ENCODE results near the gene SNN. TPM values are rescaled to one million over a fixed set of nuclear protein-coding genes. Genes with fewer than 3 reads are reported as not detected.

SNN gene
- total and polyA plus RNA-seq, 2 of the 8 experiments (the other 6 are each of a cell fraction or from before 2014, with no cell fraction given), result 37.4 to 66.9 TPM

GRCh38 chr16:11649276-11649675 is 19.0 kb upstream of the SNN start:
- H3K79me2 ChIP-seq (ENCODE audit: control insufficient read depth in 1 of 2, insufficient read depth in 2 of 2, low read length in 2 of 2), result no peaks in the 10 kb centered on the region
- H3K4me3 ChIP-seq (ENCODE audit: extremely low read depth in 1 of 4, insufficient read depth in 2 of 4, low read depth in 3 of 4, low read length in 4 of 4), result no peak overlapping the region
- ChIA-PET POLR2A (ENCODE audit: partially characterized antibody) (interaction anchor here (0.8 to 2.2 kb wide), 2 partner anchors 13 to 18 kb away, joined by 3 to 5 read pairs; no protein-coding TSS in a partner anchor), CTCF (ENCODE audit: partially characterized antibody) (interaction anchor here (0.6 to 2.4 kb wide), 6 partner anchors 8 to 242 kb away, joined by 3 to 8 read pairs (median 4); no protein-coding TSS in a partner anchor)
- WGBS, 2 experiments (ENCODE audit: extremely low coverage in 1 of 2, insufficient coverage in 1 of 2, insufficient read length in 1 of 2, insufficient replicate concordance in 2 of 2, low coverage in 1 of 2, low lambda C conversion rate in 2 of 2, missing lambda C conversion rate in 1 of 2), result 84% methylated on average over 7 of the region's 7 CpGs; no CpG with 5 or more reads in 1 of the 2 experiments
- H4K91ac ChIP-seq (replicated peaks; ENCODE audit: insufficient read length, low read length), result no peak overlapping the region
- no peaks in the 10 kb centered on the region for H3K36me3 ChIP-seq (ENCODE audit: control insufficient read depth in 2 of 4, insufficient read depth in 4 of 4, low read length in 3 of 4)
- no peak overlapping the region for H2BK20ac ChIP-seq (ENCODE audit: low read length)
- H3K14ac ChIP-seq (ENCODE audit: insufficient read length), result no peak overlapping the region
- H3K18ac ChIP-seq (ENCODE audit: extremely low read depth, low read length), result no peak overlapping the region
- no peak overlapping the region for H2AK5ac ChIP-seq (ENCODE audit: low read depth, low read length)
- TF ChIP-seq KDM5A (IDR thresholded peaks at IDR 0.05; ENCODE audit: low read length) (no peak), RAD21 (IDR thresholded peaks at IDR 0.05 in 1 of 2, conservative IDR thresholded peaks at IDR 0.05 in 1 of 2; ENCODE audit: low read depth in 2 of 2, low read length in 2 of 2) (no peak), E2F6 (IDR thresholded peaks at IDR 0.05) (no peak), POLR2A (IDR thresholded peaks at IDR 0.05; ENCODE audit: control extremely low read depth in 1 of 2, low read depth in 2 of 2, low read length in 2 of 2) (no peak), CTCF (IDR thresholded peaks at IDR 0.05; ENCODE audit: control extremely low read depth in 1 of 3, insufficient read depth in 1 of 3, low read depth in 1 of 3, low read length in 3 of 3) (no peak), EGR1 (IDR thresholded peaks at IDR 0.05; ENCODE audit: borderline replicate concordance, low read depth, low read length) (no peak)
- H3K9me3 ChIP-seq (ENCODE audit: insufficient read depth in 2 of 2, low read depth in 1 of 2, low read length in 1 of 2), result no peaks in the 10 kb centered on the region
- no peak overlapping the region for H4K5ac ChIP-seq (ENCODE audit: insufficient read length, low read depth, low read length)
- H3K9ac ChIP-seq (replicated peaks in 1 of 4; ENCODE audit: extremely low read depth in 1 of 4, low read depth in 3 of 4, low read length in 3 of 4), result no peak overlapping the region
- no peak overlapping the region for H3K56ac ChIP-seq (replicated peaks; ENCODE audit: insufficient read length, low read depth, low read length)
- no peak overlapping the region for H4K8ac ChIP-seq (ENCODE audit: extremely low read depth, insufficient read depth, low read length)
- FAIRE-seq (no peak), DNase-seq (ENCODE audit: low read depth in 1 of 2, low spot score in 2 of 2) (no peak)
- H3K23me2 ChIP-seq (ENCODE audit: low read depth, low read length), result no peaks in the 10 kb centered on the region
- H3K4me2 ChIP-seq (ENCODE audit: insufficient read depth in 1 of 2, low read depth in 2 of 2, low read length in 2 of 2), result no peak overlapping the region
- H2BK15ac ChIP-seq (ENCODE audit: low read length), result no peak overlapping the region
- H2BK5ac ChIP-seq (ENCODE audit: low read depth, low read length), result no peak overlapping the region
- H2AFZ ChIP-seq (ENCODE audit: low read length), result no peak overlapping the region
- no peak overlapping the region for H3K4ac ChIP-seq (replicated peaks; ENCODE audit: insufficient read length, low read depth, low read length)
- no peaks in the 10 kb centered on the region for H4K20me1 ChIP-seq (replicated peaks in 1 of 2; ENCODE audit: control insufficient read depth in 1 of 2, insufficient read depth in 2 of 2, low read length in 2 of 2)
- no peak overlapping the region for H2BK12ac ChIP-seq (ENCODE audit: low read depth, low read length)
- H3K4me1 ChIP-seq (replicated peaks in 1 of 4; ENCODE audit: control insufficient read depth in 3 of 4, insufficient read depth in 4 of 4, low read length in 3 of 4), result no peaks in the 10 kb centered on the region
- no peaks in the 10 kb centered on the region for H3K27me3 ChIP-seq (replicated peaks in 1 of 4; ENCODE audit: control insufficient read depth in 3 of 4, extremely low read depth in 1 of 4, insufficient read depth in 3 of 4, low read length in 3 of 4)
- no peaks in the 10 kb centered on the region for H3K79me1 ChIP-seq (ENCODE audit: low read depth, low read length)
- H3K27ac ChIP-seq (ENCODE audit: low read depth, low read length), result no peak overlapping the region
- no peak overlapping the region for H3K23ac ChIP-seq (ENCODE audit: insufficient read length)
- H2BK120ac ChIP-seq (replicated peaks; ENCODE audit: low read depth, low read length), result no peak overlapping the region
